Endothelial cell of coronary artery (primary cell): ENCODE results near the gene PRR12. TPM values are rescaled to one million over a fixed set of nuclear protein-coding genes. Genes with fewer than 3 reads are reported as not detected.

Experiments
- total RNA-seq: library from RNA; depleted of rRNA; stranded (reverse); fragments of >200 nt; gene quantifications from 2 replicates; pipeline ENCODE4 v1.2.3, GENCODE V29; 2014

Gene PRR12, protein sequence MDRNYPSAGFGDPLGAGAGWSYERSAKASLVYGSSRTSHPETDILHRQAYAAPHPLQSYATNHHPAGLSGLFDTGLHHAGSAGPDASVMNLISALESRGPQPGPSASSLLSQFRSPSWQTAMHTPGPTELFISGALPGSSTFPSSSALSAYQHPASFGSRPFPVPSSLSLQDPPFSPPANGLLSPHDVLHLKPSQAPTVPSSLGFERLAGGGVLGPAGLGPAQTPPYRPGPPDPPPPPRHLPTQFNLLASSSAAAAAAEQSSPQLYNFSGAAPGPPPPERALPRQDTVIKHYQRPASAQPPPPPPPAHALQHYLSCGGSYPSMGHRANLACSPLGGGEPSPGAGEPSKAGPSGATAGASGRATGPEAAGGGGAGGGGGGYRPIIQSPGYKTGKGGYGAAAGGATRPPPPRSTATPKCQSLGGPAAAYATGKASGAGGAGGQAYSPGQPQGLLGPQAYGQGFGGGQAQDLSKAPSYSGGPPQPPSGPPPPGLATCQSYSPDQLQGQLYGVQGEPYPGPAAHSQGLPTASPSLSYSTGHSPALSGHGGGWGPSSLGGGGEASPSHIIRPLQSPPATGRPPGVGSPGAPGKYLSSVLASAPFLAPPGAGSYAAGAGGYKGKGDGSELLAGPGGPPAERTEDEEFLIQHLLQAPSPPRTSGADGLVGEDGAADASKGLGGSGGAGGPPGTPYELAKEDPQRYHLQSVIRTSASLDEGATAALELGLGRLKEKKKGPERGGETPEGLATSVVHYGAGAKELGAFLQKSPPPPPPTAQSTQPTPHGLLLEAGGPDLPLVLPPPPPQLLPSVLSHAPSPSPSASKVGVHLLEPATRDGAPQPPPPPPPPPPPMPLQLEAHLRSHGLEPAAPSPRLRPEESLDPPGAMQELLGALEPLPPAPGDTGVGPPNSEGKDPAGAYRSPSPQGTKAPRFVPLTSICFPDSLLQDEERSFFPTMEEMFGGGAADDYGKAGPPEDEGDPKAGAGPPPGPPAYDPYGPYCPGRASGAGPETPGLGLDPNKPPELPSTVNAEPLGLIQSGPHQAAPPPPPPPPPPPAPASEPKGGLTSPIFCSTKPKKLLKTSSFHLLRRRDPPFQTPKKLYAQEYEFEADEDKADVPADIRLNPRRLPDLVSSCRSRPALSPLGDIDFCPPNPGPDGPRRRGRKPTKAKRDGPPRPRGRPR (N-terminal part only)
- total RNA-seq = 1.8 and 3.6 TPM in 2 replicates

DNA sequence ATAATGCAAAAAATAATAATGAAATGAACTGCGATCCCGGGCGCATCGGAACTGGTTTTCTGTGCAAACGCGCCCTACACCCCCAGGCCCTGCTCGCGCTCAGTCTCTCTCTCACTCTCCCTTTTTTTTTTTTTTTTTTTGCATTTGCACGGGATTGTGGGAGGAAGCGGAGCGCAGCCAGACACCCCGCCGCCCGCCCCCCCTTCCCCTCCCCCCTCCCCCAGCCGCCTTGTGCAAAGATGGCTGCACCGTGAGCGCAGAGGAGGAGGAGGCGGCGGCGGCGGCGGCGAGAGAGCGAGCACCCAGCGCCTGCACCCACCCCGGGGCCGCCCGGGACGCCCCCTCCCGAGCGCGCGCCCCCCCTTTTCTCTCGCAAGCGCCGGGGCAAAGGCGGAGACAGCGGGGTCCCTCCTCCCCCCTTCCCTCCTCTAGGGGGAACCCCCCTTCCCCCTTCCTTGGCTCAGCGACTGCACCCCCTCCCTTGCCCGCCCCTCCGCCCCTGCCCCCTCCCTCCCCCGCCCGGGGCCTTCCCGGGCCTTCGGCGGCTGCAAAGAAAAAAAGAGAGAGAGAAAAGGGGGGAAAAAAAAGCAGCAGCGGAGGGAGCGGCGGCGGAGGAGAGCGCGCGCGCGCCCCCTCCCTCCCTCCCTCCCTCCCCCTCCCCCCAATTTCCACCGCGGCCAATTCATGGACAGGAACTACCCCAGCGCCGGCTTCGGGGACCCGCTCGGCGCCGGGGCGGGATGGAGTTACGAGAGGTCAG, at the start of gene PRR12:
Gene PRR12, plus strand, starts transcription at position 212 of the 760 bp plus-strand sequence. Its CDS starts 473 bp downstream, at position 685.

DNA sequence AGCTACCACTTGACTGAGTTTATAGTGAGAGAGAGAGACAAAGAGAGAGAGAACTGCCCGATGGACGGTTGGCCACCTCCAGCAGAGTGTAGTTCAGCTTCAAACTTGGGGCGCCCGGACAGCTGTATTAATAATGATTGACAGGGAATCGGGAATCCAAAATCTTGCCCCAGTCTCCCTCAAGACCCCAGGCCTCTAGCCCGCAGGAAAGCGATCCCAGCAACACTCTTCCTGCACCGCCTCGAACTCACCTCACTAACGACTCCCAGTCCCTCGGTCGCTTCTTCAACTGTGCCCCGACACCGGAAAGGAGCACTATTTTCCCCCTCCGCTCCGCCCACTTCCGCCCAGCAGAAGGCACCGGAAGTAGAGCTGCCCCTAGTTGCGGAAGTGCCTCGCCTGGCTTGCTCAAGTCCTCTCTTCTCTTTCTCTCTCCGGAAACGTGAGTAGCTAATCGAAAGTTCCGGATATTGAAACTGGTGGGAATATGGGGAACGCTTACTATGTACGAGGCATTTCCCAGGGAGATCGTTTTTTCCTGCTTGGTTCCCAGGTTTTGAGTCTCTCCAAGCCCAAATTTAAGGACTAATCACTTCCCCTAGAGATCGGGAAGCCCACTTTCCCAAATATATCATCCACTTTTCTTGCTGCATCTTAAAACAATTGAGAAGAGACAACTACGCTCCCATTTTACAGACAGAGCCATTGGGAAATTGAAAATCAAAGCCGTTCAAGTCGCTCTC, 10.5 kb upstream of the PRR12 start, which contains the start of gene NOSIP:
Gene NOSIP, minus strand, starts transcription at position 293 of the 743 bp plus-strand sequence. CDS start 19,865 bp downstream, outside the sequence.

DNA sequence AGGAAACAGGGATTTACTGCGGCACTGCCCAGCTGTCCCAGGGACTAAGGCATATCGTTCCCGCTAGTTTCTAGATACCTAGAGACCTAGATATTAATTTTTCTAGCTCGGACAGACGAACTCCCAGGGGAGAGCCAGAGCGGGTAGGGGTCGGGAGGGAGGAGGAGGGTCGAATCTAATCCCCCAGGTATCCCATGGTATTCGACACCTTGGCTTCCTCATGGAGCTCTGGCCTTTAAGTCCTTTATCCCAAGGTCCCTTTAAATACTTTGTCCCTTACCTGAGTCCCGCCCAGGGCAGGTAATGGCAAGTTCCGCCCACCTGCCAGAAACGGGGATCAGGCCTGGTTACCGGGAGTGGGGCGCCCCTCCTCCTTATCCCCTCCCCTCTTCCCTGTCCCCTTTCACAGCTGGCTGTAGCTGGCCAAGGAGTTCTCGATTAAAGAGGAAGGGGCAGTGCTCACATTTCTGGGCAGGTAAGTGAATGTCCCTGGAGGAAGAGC, 9.9 kb upstream of the PRR12 start, which contains the start of gene PRRG2:
Gene PRRG2, plus strand, starts transcription at position 310 of the 502 bp plus-strand sequence. CDS start 1,904 bp downstream, outside the sequence.

DNA sequence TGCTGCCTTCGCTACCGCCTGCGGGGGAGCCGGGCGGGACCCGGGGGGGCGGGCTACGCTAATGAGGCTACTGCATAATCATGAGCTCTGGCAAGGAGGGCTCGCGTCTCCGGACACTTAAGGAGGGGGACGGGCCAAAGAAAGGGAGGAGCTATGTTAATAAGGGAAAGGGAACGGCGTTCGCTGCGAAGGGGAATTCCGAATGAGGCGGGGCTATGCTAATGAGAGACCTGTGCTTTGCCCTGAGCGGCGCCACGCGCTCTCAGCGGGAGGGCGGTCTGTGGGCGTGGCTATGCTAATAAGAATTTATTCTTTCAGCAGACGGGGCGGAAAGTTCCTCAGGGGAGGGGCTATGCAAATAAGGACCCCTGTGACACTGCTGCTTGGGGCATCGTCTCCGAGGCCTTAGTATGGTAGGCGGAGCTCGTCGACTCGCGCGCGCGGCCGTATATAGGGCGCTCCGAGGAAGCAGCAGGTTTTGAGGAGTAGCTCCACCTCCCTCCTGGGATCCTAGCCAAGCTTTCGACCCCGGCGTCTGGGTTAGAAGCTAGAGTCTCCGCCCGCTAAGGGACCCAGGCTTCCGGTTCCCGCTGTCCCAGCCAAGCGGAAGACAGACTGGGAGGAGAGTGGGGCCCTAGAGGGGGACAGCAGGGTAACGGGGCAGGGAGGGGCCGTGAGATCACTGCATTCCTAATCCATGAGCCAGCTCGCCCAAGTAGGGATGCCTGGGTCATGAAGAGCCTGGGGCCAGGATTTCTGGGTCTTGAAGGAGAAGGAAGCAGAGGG, 49.3 kb downstream of the PRR12 start, which contains the start of gene RRAS:
Gene RRAS, minus strand, starts transcription at position 31 of the 786 bp plus-strand sequence. CDS start 45 bp downstream, outside the sequence.

DNA sequence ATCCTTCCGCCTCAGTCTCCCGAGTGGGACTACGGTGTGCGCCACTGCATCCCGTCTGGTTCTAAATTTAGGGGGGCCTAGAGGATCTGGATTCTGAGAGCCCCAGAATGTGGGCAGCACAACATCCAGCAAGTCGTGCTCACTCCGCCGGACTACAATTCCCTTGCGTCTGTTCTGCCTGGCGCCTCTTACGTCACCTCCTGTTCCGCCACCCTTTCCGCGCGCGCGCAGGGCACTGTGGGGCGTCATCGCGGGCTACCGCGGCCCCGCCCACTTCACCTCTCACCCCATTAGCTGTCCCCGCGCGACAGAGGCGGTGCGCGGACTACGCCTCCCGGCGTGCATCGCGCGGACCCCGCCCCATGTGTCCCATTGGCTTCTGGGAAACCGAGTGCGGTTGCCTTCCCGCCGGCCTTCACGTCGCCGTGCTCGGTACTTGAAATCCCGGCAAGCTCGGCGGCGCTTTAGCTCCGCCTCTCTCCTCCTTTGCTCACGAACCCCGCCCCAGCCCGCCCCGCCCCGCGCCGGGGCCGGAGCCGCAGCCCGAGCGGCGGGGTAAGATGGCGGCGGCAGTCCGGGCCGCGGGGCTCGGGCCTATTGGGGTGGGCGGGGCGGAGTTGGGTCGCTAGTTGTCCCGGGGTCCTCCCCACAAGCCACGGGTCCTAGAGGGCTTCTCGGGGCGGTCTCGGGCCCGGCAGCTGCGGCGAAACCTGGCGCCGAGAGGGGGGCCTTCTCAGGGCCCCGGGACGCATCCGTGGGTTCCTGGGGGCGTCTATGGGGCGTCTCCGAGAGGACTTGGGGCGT, 50.9 kb downstream of the PRR12 start, which contains the start of gene SCAF1:
Gene SCAF1, plus strand, starts transcription at position 522 of the 804 bp plus-strand sequence. CDS start 2,818 bp downstream, outside the sequence.

DNA sequence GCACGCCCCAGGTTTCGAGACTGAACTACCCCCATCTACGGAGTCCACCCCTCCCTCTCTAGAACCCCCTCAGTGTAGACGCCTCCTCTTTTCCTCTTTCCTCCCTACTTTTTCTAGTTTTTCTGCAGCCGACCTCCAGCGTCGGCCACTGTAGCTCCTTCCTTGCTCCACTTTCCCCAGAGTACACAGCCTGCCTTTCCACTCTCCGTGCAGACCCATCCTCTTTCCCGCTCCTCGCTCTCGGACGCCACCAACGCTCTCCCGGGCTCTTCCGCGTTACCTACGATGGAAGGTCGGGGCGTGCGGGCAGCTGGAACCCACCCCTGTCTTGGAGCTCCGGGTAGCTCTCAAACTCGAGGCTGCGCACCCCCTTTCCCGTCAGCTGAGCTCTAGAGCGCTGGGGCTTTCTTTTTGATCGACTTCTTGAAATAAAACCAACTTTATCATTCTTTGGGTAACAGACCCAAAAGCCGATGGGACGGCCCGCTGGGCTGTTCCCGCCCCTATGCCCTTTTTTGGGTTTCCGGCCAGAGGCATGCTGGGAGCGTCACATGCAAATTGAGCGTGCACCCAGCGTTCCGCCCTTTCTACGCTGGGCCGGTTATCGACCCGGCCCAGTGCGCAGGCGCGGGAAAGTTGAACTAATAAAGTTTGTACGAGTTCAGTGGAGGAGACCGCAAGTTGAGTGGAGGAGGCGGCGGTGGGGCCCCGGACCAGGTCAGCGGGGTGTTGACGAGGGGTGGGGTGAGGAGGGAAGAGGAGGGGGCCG, 74.6 kb downstream of the PRR12 start, which contains the start of the genes BCL2L12 and IRF3:
Gene BCL2L12, plus strand, starts transcription at position 583 of the 769 bp plus-strand sequence. CDS start 760 bp downstream, outside the sequence.
Gene IRF3, minus strand, starts transcription at position 507 of the 769 bp plus-strand sequence. CDS start 1,019 bp downstream, outside the sequence.

Other genes with a start within 250 kb of the PRR12 start
- 34.4 and 53.1 TPM in 2 replicates for gene TEAD2, start 228.8 kb upstream of the PRR12 start, total RNA-seq
- not detected in 2 replicates for gene DKKL1, start 227.3 kb upstream of the PRR12 start, total RNA-seq
- not detected in 2 replicates for gene KASH5, start 202.9 kb upstream of the PRR12 start, total RNA-seq
- gene PTH2, start 167.7 kb upstream of the PRR12 start, total RNA-seq = not detected in 2 replicates
- gene GFY, start 165.8 kb upstream of the PRR12 start, total RNA-seq = not detected in 2 replicates
- 0.09 TPM in 2 replicates for gene SLC17A7, start 149.7 kb upstream of the PRR12 start, total RNA-seq
- 131 and 146 TPM in 2 replicates for gene PIH1D1, start 139.4 kb upstream of the PRR12 start, total RNA-seq
- gene ALDH16A1, start 138.0 kb upstream of the PRR12 start, total RNA-seq = 31.3 and 66.9 TPM in 2 replicates
- gene FLT3LG, start 117.0 kb upstream of the PRR12 start, total RNA-seq = 1.1 and 1.4 TPM in 2 replicates
- 3,283 and 3,317 TPM in 2 replicates for gene RPL13A, start 103.6 kb upstream of the PRR12 start, total RNA-seq
- 3,523 and 3,741 TPM in 2 replicates for gene RPS11, start 94.7 kb upstream of the PRR12 start, total RNA-seq
- 64.2 and 84.9 TPM in 2 replicates for gene FCGRT, start 78.5 kb upstream of the PRR12 start, total RNA-seq
- 119 and 156 TPM in 2 replicates for gene RCN3, start 63.2 kb upstream of the PRR12 start, total RNA-seq
- gene NOSIP, start 10.6 kb upstream of the PRR12 start, total RNA-seq = 128 and 141 TPM in 2 replicates
- gene PRRG2, start 9.9 kb upstream of the PRR12 start, total RNA-seq = 1.4 and 4.2 TPM in 2 replicates
- 26.4 and 63.0 TPM in 2 replicates for gene RRAS, start 49.0 kb downstream of the PRR12 start, total RNA-seq
- gene SCAF1, start 51.0 kb downstream of the PRR12 start, total RNA-seq = 10.0 and 14.0 TPM in 2 replicates
- 53.0 and 68.9 TPM in 2 replicates for gene IRF3, start 74.7 kb downstream of the PRR12 start, total RNA-seq
- 5.4 and 6.0 TPM in 2 replicates for gene BCL2L12, start 74.8 kb downstream of the PRR12 start, total RNA-seq
- 484 and 610 TPM in 2 replicates for gene PRMT1, start 86.1 kb downstream of the PRR12 start, total RNA-seq
- gene ADM5, start 98.4 kb downstream of the PRR12 start, total RNA-seq = 0.47 and 0.54 TPM in 2 replicates
- gene CPT1C, start 99.9 kb downstream of the PRR12 start, total RNA-seq = 15.3 and 16.9 TPM in 2 replicates
- gene TSKS, start 172.1 kb downstream of the PRR12 start, total RNA-seq = 0.09 TPM in 1 of 2 replicates, not detected in the other
- 54.7 and 63.5 TPM in 2 replicates for gene AP2A1, start 175.8 kb downstream of the PRR12 start, total RNA-seq
- 13.9 and 25.0 TPM in 2 replicates for gene FUZ, start 222.1 kb downstream of the PRR12 start, total RNA-seq
- 11.9 and 15.3 TPM in 2 replicates for gene MED25, start 227.1 kb downstream of the PRR12 start, total RNA-seq